Suppressor macrophage (primary cell): Measurements from ENCODE around the gene SMIM22.

Experiments
- DNase-seq, 4 experiments: peaks; one replicate each; pipeline ENCODE4 v3.0.0-alpha.2; 2020 to 2022

SMIM22 gene

DNA sequence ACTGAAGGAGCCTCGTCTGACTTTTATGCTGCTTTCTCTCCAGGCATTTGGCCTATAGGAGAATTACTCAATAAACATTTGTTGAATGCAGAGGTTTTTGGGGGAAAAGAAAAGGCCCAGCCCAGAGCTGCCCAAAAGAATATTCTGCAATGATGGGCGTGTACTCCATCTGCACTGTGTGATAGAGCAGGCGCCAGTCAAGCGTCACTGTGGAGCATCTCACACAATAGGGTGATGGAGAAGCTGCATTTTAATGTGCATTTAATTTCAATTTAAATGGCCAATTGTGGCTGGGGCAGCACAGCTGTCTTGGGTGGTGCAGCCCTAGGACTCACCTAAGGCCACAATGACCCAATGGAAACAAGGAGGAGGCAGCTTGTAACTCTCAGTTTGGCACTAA lies 31.4 kb downstream of the SMIM22 start:
- DNase-seq, result no peak

DNA sequence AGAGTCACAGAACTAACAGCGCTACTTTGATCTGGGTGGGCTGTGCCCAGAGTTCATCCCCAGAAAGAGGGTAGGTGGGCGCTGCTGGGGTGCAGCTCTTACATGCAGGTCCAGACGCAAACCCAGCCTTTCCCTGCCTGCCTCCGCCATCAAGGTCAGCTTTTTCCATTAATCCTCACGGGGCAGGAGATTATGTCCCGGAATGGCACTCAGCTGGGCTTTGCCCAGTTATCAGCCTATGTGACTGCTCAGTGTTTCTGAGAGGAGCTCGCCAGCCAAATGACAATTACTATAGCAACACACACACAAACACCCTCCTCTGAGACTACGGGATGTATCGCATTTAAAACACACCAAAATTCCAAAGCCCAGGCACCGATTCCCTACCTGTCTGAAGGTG lies 31.8 kb downstream of the SMIM22 start:
- DNase-seq, result no peak

DNA sequence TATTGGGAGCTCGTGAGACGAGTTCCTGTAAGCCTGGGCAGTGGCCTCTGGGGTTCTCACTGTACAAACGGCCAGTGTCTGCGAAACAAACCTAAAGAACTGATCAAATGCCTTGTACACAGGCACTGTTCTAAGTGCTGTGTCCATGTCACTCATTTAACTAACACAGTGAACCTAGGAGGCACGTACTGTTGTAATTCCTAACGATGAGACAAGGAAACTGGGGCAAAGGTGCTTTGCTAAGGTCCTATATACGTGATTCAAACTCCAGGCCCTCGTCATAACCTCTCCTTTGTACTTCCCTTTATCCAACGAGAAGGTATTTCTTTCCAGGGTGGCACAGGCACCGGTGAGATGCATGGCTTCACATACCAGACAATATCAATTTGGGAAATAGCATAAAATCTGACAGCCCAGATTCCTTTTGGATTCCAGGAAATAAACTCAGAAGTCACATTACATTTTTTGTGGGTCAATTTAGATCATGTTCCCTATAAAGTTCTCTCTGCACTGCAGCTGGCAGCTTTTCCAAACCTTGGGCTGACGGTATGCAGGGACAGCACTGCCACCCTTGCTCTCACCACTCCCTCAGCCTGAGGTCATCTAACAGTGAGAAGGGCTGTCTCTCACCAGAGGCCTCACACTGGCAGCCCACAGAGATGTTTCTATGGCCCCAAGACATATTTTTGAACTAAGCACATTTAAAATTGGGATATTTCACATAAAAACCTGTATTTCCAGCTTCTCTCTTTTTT lies 33.6 kb downstream of the SMIM22 start:
- no peak for DNase-seq

DNA sequence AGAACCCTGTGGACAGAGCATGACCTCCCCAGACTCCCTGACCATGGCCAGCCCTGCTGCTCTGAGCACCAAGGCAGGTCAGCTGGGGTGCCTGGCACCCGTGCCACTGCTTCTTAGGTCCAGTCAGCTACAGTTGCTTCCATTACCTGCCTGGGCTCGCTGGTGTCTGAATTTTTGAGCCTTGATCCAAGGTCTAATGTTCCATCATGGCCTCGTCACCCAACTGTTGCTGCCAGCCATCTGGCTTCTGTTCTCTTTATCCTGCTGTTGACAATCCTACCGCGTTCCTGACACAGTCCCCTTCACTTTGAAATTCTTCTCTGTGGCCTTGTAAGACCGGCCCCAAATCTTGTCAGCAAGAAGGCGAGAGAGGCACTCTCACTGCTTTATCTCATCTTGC lies 35.2 kb downstream of the SMIM22 start:
- DNase-seq, result no peak

DNA sequence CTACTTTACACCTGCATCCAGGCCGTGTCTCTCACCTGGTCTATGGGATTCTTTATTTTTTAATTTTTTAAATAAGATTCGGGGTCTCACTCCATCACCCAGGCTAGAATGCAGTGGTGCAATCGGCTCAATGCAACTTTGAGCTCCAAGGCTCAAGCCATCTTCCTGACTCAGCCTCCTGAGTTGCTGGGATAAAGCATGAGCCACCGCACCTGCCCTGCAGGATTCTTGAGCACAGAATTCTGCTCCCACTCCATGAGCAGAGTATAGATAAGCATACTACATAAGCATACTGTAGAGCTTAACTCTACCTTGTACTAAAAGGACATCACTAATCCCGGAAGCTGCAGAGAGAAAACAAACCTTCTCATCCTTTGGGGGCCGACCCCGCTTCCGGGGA lies 36.4 kb downstream of the SMIM22 start:
- no peak for DNase-seq

DNA sequence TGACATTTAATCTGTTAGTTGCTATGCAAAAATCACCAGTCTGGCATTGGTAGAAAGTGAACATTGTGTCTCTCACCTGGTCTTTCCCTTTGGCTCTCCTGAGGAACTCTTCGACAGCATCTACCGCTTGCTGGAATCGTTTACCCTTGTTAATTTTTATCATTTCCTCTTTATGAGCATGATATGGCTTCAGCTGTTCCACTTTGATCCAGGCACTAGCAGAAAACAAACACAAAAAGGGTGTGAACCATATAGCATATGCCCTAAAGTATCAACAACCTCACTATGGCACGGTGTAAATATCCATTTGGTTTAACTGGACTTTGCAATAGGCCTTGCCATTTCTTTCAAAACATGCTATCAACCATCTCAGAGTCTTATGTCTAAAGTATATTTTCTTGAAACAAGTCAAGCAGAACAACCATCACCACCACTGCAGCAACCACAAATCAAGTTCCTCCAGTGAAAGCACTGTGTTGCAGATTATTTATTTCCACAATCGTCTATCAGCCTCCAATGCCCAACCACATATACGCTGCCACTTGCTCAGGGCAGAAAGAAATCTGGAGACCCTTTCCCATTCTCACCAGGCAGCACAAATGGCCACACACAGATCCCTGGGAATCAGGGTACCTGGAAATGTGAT lies 37.7 kb downstream of the SMIM22 start:
- DNase-seq, result no peak

DNA sequence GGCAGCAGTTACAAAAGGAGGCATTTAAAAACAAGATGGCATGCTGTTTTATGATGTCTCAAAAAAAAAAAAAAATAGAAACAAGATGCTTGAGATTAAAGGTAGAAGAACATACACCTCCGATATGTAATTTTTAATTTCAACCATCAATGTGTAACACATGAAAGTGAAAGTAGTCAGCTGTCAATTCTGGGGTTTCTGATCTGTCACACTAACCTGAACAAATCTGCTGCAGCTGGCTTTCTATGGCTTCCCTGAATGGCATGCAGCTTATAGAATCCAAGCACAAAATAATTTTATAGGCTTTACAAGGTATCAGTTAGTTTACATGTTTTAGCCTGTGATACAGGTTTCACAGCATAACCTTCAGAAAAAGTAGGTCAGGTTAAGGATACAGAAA lies 38.4 kb downstream of the SMIM22 start:
- no peak for DNase-seq

DNA sequence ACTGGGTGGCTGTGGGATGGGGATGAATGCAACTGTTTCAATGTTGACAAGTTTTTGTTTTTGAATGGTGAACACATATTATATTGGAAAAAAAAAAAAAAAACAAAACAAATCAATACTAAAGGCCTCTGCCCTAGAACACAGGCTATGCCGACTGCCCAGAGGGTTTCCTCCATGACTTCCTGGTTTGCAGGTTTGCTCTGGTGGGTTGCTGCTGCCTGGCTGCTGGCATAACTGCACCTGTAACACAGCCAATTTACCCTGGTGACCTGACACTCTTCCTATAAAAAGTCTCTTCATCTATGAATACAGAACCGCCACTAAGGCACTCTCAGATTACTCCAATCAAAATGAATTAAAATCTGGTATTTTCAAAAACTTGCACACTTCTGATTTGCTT lies 41.6 kb downstream of the SMIM22 start:
- DNase-seq, result no peak

DNA sequence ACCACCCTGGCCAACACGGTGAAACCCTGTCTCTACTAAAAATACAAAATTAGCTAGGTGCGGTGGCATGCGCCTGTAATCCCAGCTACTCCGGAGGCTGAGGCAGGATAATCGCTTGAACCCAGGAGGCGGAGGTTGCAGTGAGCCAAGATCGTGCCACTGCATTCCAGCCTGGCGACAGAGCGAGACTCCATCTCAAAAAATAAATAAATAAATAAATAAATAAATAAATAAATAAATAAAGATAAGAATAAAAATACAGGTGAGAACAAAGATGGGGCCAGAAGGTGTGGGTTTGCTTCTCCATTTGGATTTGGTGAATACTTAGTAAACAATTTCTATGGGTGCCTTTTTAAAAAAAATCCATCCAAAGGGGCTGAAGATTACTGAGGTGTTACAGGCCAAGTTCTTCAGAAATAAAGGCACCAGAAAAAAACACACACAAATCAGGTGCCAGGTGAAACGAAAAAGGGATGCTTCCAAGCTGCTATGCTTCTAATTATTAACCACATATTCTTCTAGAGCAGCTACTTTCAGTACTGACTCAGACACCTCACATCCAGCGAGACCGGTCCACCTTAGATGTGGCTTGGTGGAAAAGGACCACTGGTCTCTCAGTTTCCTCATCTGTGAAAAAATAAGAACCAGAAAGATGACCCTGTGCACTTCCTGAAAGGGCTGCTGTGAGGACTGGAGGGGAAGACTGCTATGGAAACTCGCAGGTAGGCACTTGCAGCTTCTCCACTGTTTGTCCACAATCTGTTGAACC lies 42.7 kb downstream of the SMIM22 start:
- no peak for DNase-seq

DNA sequence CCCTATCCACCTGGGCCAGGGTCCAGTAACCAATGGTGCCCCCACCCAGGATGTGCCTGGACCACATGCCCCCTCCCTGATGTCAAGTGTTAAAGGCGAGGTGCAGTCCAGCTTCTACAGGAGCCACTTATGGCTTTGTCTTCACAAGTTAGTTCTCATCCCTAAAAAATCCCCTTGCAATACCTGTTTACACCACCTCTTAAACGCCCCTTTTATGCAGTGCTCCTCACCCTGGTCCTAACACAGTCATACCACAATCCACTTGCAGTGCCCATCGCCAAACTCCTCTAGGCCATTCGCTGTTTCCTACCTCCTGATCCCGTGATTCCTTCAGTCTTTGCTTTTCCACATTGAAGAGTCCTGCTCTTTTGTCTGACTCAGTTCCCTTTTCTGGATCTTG lies 44.8 kb downstream of the SMIM22 start:
- DNase-seq, result no peak

DNA sequence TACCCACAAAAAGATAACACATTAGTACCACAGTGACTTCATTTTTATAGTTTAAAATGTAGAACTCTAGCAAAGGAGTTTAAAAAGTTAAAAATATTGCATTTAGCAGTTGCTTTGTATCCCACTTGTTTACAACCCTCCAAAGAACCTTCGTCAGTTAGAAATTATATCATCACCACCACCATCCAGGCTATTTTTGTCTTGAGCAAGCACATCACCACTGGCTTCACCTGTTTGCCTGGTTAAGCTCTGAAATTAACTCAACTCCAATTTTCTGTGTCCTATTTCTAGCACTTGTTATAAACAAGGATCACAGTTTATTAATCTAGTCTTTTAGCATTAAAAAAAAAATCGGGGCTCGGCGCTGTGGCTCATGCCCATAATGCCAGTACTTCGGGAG lies 45.8 kb downstream of the SMIM22 start:
- no peak for DNase-seq
